ENCODE measurements around the gene ROBO3.

Gene ROBO3

GRCh38 chr11:124832571-124832970 is 32.7 kb upstream of the ROBO3 start:
- ChIA-PET CTCF (interaction anchor here (0.6 to 4.4 kb wide), 9 partner anchors 33 to 308 kb away, joined by 3 to 23 read pairs (median 5); no protein-coding TSS in a partner anchor), POLR2A (no interaction called here)
- Histone ChIP-seq H3K36me3 (ENCODE audit: control insufficient read depth in 2 of 2, insufficient read depth in 1 of 2, low read length in 2 of 2) (no peaks in the 10 kb centered on the region), H3K9me3 (ENCODE audit: control insufficient read depth, insufficient read depth, low read depth, low read length) (no peaks in the 10 kb centered on the region), H3K4me3 (ENCODE audit: low read depth, low read length) (no peak overlapping the region), H3K4me1 (ENCODE audit: control insufficient read depth, insufficient read depth, low read length) (no peaks in the 10 kb centered on the region), H3K27ac (ENCODE audit: extremely low read depth, low read depth, low read length) (no peak overlapping the region)
- no peak for TF ChIP-seq ZNF138 (tag by site-specific recombination; IDR thresholded peaks at IDR 0.05; ENCODE audit: borderline replicate concordance)
- no peak for TF ChIP-seq ZNF2 (tag by site-specific recombination; IDR thresholded peaks at IDR 0.05)
- no peak for TF ChIP-seq ZSCAN4 (tag by site-specific recombination; IDR thresholded peaks at IDR 0.05)
- TF ChIP-seq ZNF239 (tag by site-specific recombination; IDR thresholded peaks at IDR 0.05) = no peak
- no peak for TF ChIP-seq FEZF1 (tag by site-specific recombination; IDR thresholded peaks at IDR 0.05)
- no peak for TF ChIP-seq ZNF596 (tag by site-specific recombination; IDR thresholded peaks at IDR 0.05)
- TF ChIP-seq ZNF341 (tag by site-specific recombination; IDR thresholded peaks at IDR 0.05; ENCODE audit: low read depth) = no peak

- H3K4me1 ChIP-seq (ENCODE audit: control insufficient read depth, insufficient read depth, low read length) = no peaks in the 10 kb centered on the region
- H3K4me3 ChIP-seq (ENCODE audit: low read depth, low read length) = no peak overlapping the region
- no peak overlapping the region for H3K27ac ChIP-seq (ENCODE audit: extremely low read depth, low read depth, low read length)
- H3K9me3 ChIP-seq (ENCODE audit: control insufficient read depth, insufficient read depth, low read depth, low read length) = no peaks in the 10 kb centered on the region
- TF ChIP-seq ELK4 (IDR thresholded peaks at IDR 0.05; ENCODE audit: borderline replicate concordance, low read depth, low read length) = no peak
- no peak for TF ChIP-seq SETDB1 (IDR thresholded peaks at IDR 0.05; ENCODE audit: insufficient read length, low read length)
- no peak for TF ChIP-seq ZNF785 (tag by site-specific recombination; IDR thresholded peaks at IDR 0.05)
- no peak for TF ChIP-seq PRDM6 (tag by site-specific recombination; IDR thresholded peaks at IDR 0.05)
- no peak for TF ChIP-seq PATZ1 (tag by site-specific recombination; IDR thresholded peaks at IDR 0.05)
- TF ChIP-seq ZNF548 (tag by site-specific recombination; IDR thresholded peaks at IDR 0.05) = no peak
- TF ChIP-seq ZBTB7A (tag by site-specific recombination; IDR thresholded peaks at IDR 0.05; ENCODE audit: low read depth) = no peak
- TF ChIP-seq KLF8 (tag by site-specific recombination; IDR thresholded peaks at IDR 0.05) = no peak
- no peak for TF ChIP-seq ZNF629 (tag by site-specific recombination; IDR thresholded peaks at IDR 0.05)
- TF ChIP-seq ZBTB6 (tag by site-specific recombination; IDR thresholded peaks at IDR 0.05) = no peak
- no peak for TF ChIP-seq ZNF514 (tag by site-specific recombination; IDR thresholded peaks at IDR 0.05)
- no peak for TF ChIP-seq ZNF707 (tag by site-specific recombination; IDR thresholded peaks at IDR 0.05)
- no peak for TF ChIP-seq INSM2 (tag by site-specific recombination; IDR thresholded peaks at IDR 0.05)
- ChIA-PET POLR2A (no interaction called here), CTCF (interaction anchor here (1.3 to 5.5 kb wide), 6 partner anchors 56 to 191 kb away, joined by 3 to 53 read pairs (median 5); no protein-coding TSS in a partner anchor)
- no peaks in the 10 kb centered on the region for H3K36me3 ChIP-seq (ENCODE audit: control insufficient read depth in 2 of 2, insufficient read depth in 1 of 2, low read length in 2 of 2)
Measured at GRCh38 chr11:124834526-124835180, 30.6 kb upstream of the ROBO3 start.
